ENCODE data around the gene NUDT8. TPM values are rescaled to one million over a fixed set of nuclear protein-coding genes. Genes with fewer than 3 reads are reported as not detected.
"Not testable (repeated sequence)": the region's sequence is repeated elsewhere in the genome, so short reads cannot be mapped to it uniquely, and the experiment has no call there.

NUDT8 gene
- total and polyA plus RNA-seq, 2 experiments from 2014 or later: 13.6 to 28.7 TPM

GRCh38 chr11:67662142-67662834 lies 32.6 kb upstream of the NUDT8 start:
- TF ChIP-seq EZH2 (IDR thresholded peaks at IDR 0.05; ENCODE audit: borderline replicate concordance) (no peak), EZH2phosphoT487 (IDR thresholded peaks at IDR 0.05; ENCODE audit: low read depth, severe bottlenecking, unreplicated experiment) (no peak)
- TF ChIP-seq, protein P1, sequence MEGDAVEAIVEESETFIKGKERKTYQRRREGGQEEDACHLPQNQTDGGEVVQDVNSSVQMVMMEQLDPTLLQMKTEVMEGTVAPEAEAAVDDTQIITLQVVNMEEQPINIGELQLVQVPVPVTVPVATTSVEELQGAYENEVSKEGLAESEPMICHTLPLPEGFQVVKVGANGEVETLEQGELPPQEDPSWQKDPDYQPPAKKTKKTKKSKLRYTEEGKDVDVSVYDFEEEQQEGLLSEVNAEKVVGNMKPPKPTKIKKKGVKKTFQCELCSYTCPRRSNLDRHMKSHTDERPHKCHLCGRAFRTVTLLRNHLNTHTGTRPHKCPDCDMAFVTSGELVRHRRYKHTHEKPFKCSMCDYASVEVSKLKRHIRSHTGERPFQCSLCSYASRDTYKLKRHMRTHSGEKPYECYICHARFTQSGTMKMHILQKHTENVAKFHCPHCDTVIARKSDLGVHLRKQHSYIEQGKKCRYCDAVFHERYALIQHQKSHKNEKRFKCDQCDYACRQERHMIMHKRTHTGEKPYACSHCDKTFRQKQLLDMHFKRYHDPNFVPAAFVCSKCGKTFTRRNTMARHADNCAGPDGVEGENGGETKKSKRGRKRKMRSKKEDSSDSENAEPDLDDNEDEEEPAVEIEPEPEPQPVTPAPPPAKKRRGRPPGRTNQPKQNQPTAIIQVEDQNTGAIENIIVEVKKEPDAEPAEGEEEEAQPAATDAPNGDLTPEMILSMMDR (IDR thresholded peaks at IDR 0.05; ENCODE audit: poor library complexity): no peak
- Histone ChIP-seq H3K79me2 (no peaks in the 10 kb centered on the region), H3K36me3 (replicated peaks; ENCODE audit: insufficient read depth, low read depth) (no peaks in the 10 kb centered on the region)

DNA sequence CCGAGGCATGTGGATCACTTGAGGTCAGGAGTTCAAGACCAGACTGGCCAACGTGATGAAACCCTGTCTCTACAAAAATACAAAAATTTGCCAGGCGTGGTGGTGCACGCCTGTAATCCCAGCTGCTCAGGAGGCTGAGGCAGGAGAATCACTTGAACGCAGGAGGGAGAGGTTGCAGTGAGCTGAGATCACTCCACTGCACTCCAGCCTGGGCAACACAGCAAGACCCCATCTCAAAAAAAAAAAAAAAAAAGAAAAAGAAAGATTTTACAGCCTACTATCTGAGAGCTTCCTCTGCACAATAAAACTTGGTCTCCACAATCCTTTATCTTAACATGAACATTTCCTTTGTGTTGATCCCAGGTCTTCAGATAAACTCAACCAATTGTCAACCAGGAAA lies 31.0 kb upstream of the NUDT8 start:
- H3K36me3 ChIP-seq (replicated peaks; ENCODE audit: insufficient read depth, low read depth); H3K79me2 ChIP-seq; H3K9me3 ChIP-seq (ENCODE audit: low read depth); H3K27ac ChIP-seq; DNase-seq (ENCODE audit: low spot score); H3K4me2 ChIP-seq; H2AFZ ChIP-seq; H3K27me3 ChIP-seq; H3K9me2 ChIP-seq (replicated peaks; ENCODE audit: insufficient read depth); H3K4me3 ChIP-seq; H4K20me1 ChIP-seq (ENCODE audit: insufficient read depth, poor library complexity, severe bottlenecking); H3K4me1 ChIP-seq (ENCODE audit: insufficient read depth): not testable (repeated sequence)
- 66% methylated on average over 5 of the region's 5 CpGs for WGBS (ENCODE audit: low lambda C conversion rate, missing lambda C conversion rate)

More at GRCh38 chr11:67662142-67662834, 32.6 kb upstream of the NUDT8 start:
- WGBS (ENCODE audit: low lambda C conversion rate, missing lambda C conversion rate): 92% methylated on average over 12 of the region's 12 CpGs
- no peaks in the 10 kb centered on the region for H3K9me3 ChIP-seq (ENCODE audit: low read depth)
- no peak overlapping the region for H2AFZ ChIP-seq
- no peak for DNase-seq (ENCODE audit: low spot score)
- no peak overlapping the region for H3K4me3 ChIP-seq
- no peaks in the 10 kb centered on the region for H3K9me2 ChIP-seq (replicated peaks; ENCODE audit: insufficient read depth)
- H3K27me3 ChIP-seq: no peaks in the 10 kb centered on the region
- no peak overlapping the region for H3K27ac ChIP-seq
- no peaks in the 10 kb centered on the region for H4K20me1 ChIP-seq (ENCODE audit: insufficient read depth, poor library complexity, severe bottlenecking)
- H3K4me1 ChIP-seq (ENCODE audit: insufficient read depth): no peaks in the 10 kb centered on the region
- H3K4me2 ChIP-seq: no peak overlapping the region

- H3K79me2 ChIP-seq; H2AFZ ChIP-seq; H3K4me2 ChIP-seq; DNase-seq (ENCODE audit: low spot score); H3K9me3 ChIP-seq (ENCODE audit: low read depth); H3K4me3 ChIP-seq; H3K9me2 ChIP-seq (replicated peaks; ENCODE audit: insufficient read depth); H3K36me3 ChIP-seq (replicated peaks; ENCODE audit: insufficient read depth, low read depth); H3K4me1 ChIP-seq (ENCODE audit: insufficient read depth); H3K27me3 ChIP-seq; H4K20me1 ChIP-seq (ENCODE audit: insufficient read depth, poor library complexity, severe bottlenecking); H3K27ac ChIP-seq: not testable (repeated sequence)
- WGBS (ENCODE audit: low lambda C conversion rate, missing lambda C conversion rate): 60% methylated on average over 5 of the region's 5 CpGs
Measured at GRCh38 chr11:67659651-67660165, 30.0 kb upstream of the NUDT8 start.

GRCh38 chr11:67657300-67657699 lies 27.6 kb upstream of the NUDT8 start:
- Histone ChIP-seq H3K4me3 (no peak overlapping the region), H3K36me3 (replicated peaks; ENCODE audit: insufficient read depth, low read depth) (no peaks in the 10 kb centered on the region), H3K4me2 (no peak overlapping the region), H4K20me1 (ENCODE audit: insufficient read depth, poor library complexity, severe bottlenecking) (no peaks in the 10 kb centered on the region), H3K9me2 (replicated peaks; ENCODE audit: insufficient read depth) (no peaks in the 10 kb centered on the region), H3K27me3 (no peaks in the 10 kb centered on the region), H3K4me1 (ENCODE audit: insufficient read depth) (no peaks in the 10 kb centered on the region), H3K79me2 (no peaks in the 10 kb centered on the region), H3K27ac (no peak overlapping the region), H2AFZ (no peak overlapping the region), H3K9me3 (ENCODE audit: low read depth) (no peaks in the 10 kb centered on the region)
- no peak for DNase-seq (ENCODE audit: low spot score)
- 55% methylated on average over 3 of the region's 3 CpGs for WGBS (ENCODE audit: low lambda C conversion rate, missing lambda C conversion rate)
- TF ChIP-seq, protein P1 (IDR thresholded peaks at IDR 0.05; ENCODE audit: poor library complexity): no peak

Data from hepatocyte (in vitro differentiated cells).